ENCODE measurements around the gene EIF2AK3. TPM values are rescaled to one million over a fixed set of nuclear protein-coding genes. Genes with fewer than 3 reads are reported as not detected.

EIF2AK3 gene
- total and polyA plus RNA-seq, 2 of the 13 experiments (the other 11 are each of a cell fraction or from before 2014, with no cell fraction given), result 10.3 to 30.6 TPM

GRCh38 chr2:88671786-88672427 lies 44.6 kb upstream of the EIF2AK3 start:
- intact Hi-C loops (cut with micrococcal nuclease; ENCODE audit: unreplicated experiment), result no loop called here
- no peak overlapping the region for H3K4me3 ChIP-seq (replicated peaks in 1 of 3; ENCODE audit: insufficient read depth in 1 of 3, low read depth in 2 of 3, low read length in 3 of 3)
- BruUV-seq (replicated peaks), result no TSS peak
- H3K4me2 ChIP-seq (ENCODE audit: low read depth, low read length), result no peak overlapping the region
- DNase-seq (ENCODE audit: low spot score) (peak; percentile 50), FAIRE-seq (no peak), ATAC-seq (peak; percentile 78)
- WGBS (ENCODE audit: low lambda C conversion rate), result 46% methylated on average over 11 of the region's 11 CpGs
- TF ChIP-seq HMGXB3 (CRISPR knock-in tag; IDR thresholded peaks at IDR 0.05; ENCODE audit: borderline replicate concordance) (0 out of 2 replicates have a peak, but pooled peaks have one; percentile 39), ZFP90 (CRISPR knock-in tag; IDR thresholded peaks at IDR 0.05; ENCODE audit: borderline replicate concordance) (0 out of 2 replicates have a peak, but pooled peaks have one; percentile 29), ZNF205 (CRISPR knock-in tag; IDR thresholded peaks at IDR 0.05) (peak; percentile 36; the same call in 1 of the 2 replicates), FOXK2 (IDR thresholded peaks at IDR 0.05) (no peak), CTCF (CRISPR knock-in tag; IDR thresholded peaks at IDR 0.05) (peak; percentile 93), PPARG (CRISPR knock-in tag; conservative IDR thresholded peaks at IDR 0.05) (no peak), STAG1 (CRISPR knock-in tag; IDR thresholded peaks at IDR 0.05) (peak; percentile 86), ARID3A (IDR thresholded peaks at IDR 0.05; ENCODE audit: low read depth, low read length) (0 out of 2 replicates have a peak, but pooled peaks have one; percentile 35), MIXL1 (CRISPR knock-in tag; IDR thresholded peaks at IDR 0.05) (peak; percentile 77; the same call in 1 of the 2 replicates), HOXA5 (CRISPR knock-in tag; IDR thresholded peaks at IDR 0.05) (peak; percentile 27; the same call in 1 of the 2 replicates), SETDB1 (CRISPR knock-in tag; IDR thresholded peaks at IDR 0.05; ENCODE audit: borderline replicate concordance) (no peak), ZNF281 (CRISPR knock-in tag; IDR thresholded peaks at IDR 0.05; ENCODE audit: borderline replicate concordance) (no peak), SMC3 (IDR thresholded peaks at IDR 0.05; ENCODE audit: low read length) (peak; percentile 90), RAD21 (CRISPR knock-in tag; IDR thresholded peaks at IDR 0.05) (peak; percentile 76)
- CTCF ChIA-PET (ENCODE audit: low intra/inter-chr PET ratio, low total read pairs), result interaction anchor here (6.6 kb wide), 1 partner anchor 81 kb away, joined by 139 read pairs; no protein-coding TSS in a partner anchor
- no peaks in the 10 kb centered on the region for H3K36me3 ChIP-seq (replicated peaks in 1 of 2; ENCODE audit: control insufficient read depth in 1 of 2, insufficient read depth in 2 of 2, low read length in 2 of 2)
- H4K20me1 ChIP-seq (ENCODE audit: insufficient read depth, low read length), result no peaks in the 10 kb centered on the region
- POLR2A ChIA-PET, result interaction anchor here (0.6 to 1.2 kb wide), 3 partner anchors 9 to 44 kb away, joined by 3 to 10 read pairs (median 5); no protein-coding TSS in a partner anchor
- H3K9ac ChIP-seq (ENCODE audit: insufficient read depth, low read depth, low read length), result no peak overlapping the region
- H3K79me2 ChIP-seq (ENCODE audit: insufficient read depth, low read length), result no peaks in the 10 kb centered on the region
- no peaks in the 10 kb centered on the region for H3K9me3 ChIP-seq (ENCODE audit: low read length)
- in situ Hi-C loops (cut with HindIII; ENCODE audit: extremely low pct_ligation_motif_present, low pct_unique_long_range_greater_than_20kb), result no loop called here
- no peak overlapping the region for H3K27ac ChIP-seq (ENCODE audit: extremely low read length, insufficient read depth, low read length)
- no peak overlapping the region for H2AFZ ChIP-seq (ENCODE audit: low read length)
- no peaks in the 10 kb centered on the region for H3K27me3 ChIP-seq (ENCODE audit: control insufficient read depth in 1 of 2, insufficient read depth in 2 of 2, low read length in 2 of 2)
- H3K4me1 ChIP-seq (ENCODE audit: insufficient read depth, low read length), result peaks cover 13% of the 10 kb centered on the region
